Lung (tissue), 12 donors: ENCODE data around the gene ELAPOR1. TPM values are rescaled to one million over a fixed set of nuclear protein-coding genes. Genes with fewer than 3 reads are reported as not detected.

ENCODE experiments used
- ATAC-seq: fragments of 200-7000 bp; cut with Tn5 transposase; one replicate; pipeline ENCODE4 v1.9.1; 2020; ENCODE audit warnings: moderate number of reproducible peaks; ENCODE audit not compliant: insufficient read depth, low FRiP score
- DNase-seq, 3 donors: peaks; one replicate each; pipeline ENCODE4 v3.0.0-alpha.2; 2013 to 2017
- H3K27ac ChIP-seq, 2 donors: one replicate each; pipeline ENCODE4 v1.5.1; 2013; ENCODE audit warnings: mild to moderate bottlenecking in 2 of 2, moderate library complexity in 2 of 2, control low read depth in 1 of 2, inconsistent platforms in 1 of 2, low read depth in 1 of 2, low read length in 1 of 2
- H3K27me3 ChIP-seq, 3 donors: one replicate each; pipeline ENCODE4 v1.5.1; 2013; ENCODE audit warnings: low read length in 2 of 3; ENCODE audit not compliant: control insufficient read depth in 3 of 3, insufficient read depth in 3 of 3
- H3K36me3 ChIP-seq, 4 donors: one replicate each; pipeline ENCODE4 v1.5.1; 2013; ENCODE audit warnings: low read length in 4 of 4, mild to moderate bottlenecking in 1 of 4, moderate library complexity in 1 of 4; ENCODE audit not compliant: control insufficient read depth in 4 of 4, insufficient read depth in 4 of 4
- H3K4me1 ChIP-seq, 5 donors: one replicate each; pipeline ENCODE4 v1.5.1; 2013; ENCODE audit warnings: low read length in 5 of 5, mild to moderate bottlenecking in 2 of 5, moderate library complexity in 1 of 5; ENCODE audit not compliant: control insufficient read depth in 5 of 5, insufficient read depth in 5 of 5
- H3K4me3 ChIP-seq: one replicate; pipeline ENCODE4 v1.5.1; 2013; ENCODE audit warnings: mild to moderate bottlenecking, control low read depth, moderate library complexity
- H3K9ac ChIP-seq, 2 donors: one replicate each; pipeline ENCODE4 v1.5.1; 2013; ENCODE audit warnings: low read length in 2 of 2, control low read depth in 1 of 2; ENCODE audit not compliant: insufficient read depth in 1 of 2
- H3K9me3 ChIP-seq, 4 donors: one replicate each; pipeline ENCODE4 v1.5.1; 2013; ENCODE audit warnings: low read length in 3 of 4, mild to moderate bottlenecking in 1 of 4, moderate library complexity in 1 of 4; ENCODE audit not compliant: control insufficient read depth in 4 of 4, insufficient read depth in 3 of 4
- WGBS, 2 donors: extraction: QIAGEN DNeasy Blood & Tissue Kit; methylation state at CpG; one replicate each; pipeline ENCODE4 v1.1.7; 2013; 5-methylcytosine and 5-hydroxymethylcytosine counted together
- polyA plus RNA-seq, 2 donors: library from polyadenylated mRNA; stranded (reverse); fragments of 200-250 nt; gene quantifications; one replicate each; pipeline ENCODE4 v1.2.1, GENCODE V29; 2013
- total RNA-seq, 2 donors: library from RNA; depleted of rRNA in 1 of 2; stranded (reverse); fragments of >200 nt in 1 of 2; gene quantifications; one replicate each; pipeline ENCODE4 v1.2.1, GENCODE V29; 2014 to 2021
- TF ChIP-seq, protein P1 (sequence below): IDR thresholded peaks from 2 replicates; pipeline ENCODE4 v1.5.1; 2012; ENCODE audit warnings: mild to moderate bottlenecking; ENCODE audit errors: control extremely low read depth, extremely low read depth
- donor health status: control.
- donor health status: control.
- donor health status: Bipolar disorder and iron deficiency.
- donor health status: healthy.
- donor health status: DM: yes; HTN: yes; CAD: no.

The ELAPOR1 gene
- total and polyA plus RNA-seq, 4 donors = 3.3 to 25.0 (median 8.0) TPM

DNA sequence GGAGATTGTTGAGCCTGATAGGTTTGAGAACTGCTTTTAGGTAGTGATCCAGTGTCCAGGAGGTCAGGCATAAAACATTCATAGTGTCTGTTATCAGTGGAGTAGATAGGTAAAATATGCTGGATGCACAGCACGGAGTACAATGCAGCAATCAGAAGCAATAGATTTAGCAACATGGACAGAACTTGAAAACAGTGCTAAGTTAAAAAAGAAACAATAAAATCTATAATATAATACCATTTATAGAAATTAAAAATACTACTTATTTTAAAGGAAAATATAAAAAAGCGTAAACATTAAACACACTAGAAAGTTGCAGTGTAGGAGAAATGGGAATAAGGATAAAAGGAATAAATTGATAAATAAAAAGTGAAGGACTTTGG is 34.7 kb upstream of the ELAPOR1 start:
- Histone ChIP-seq H3K9ac (no peak overlapping the region), H3K9me3 (no peaks in the 10 kb centered on the region), H3K4me3 (no peak overlapping the region), H3K36me3 (no peaks in the 10 kb centered on the region), H3K27ac (no peak overlapping the region), H3K4me1 (peaks cover 0 to 9% (median 0%) of the 10 kb centered on the region in 5 donors), H3K27me3 (peaks cover 0 to 2% (median 0%) of the 10 kb centered on the region in 3 donors)
- TF ChIP-seq, protein P1, sequence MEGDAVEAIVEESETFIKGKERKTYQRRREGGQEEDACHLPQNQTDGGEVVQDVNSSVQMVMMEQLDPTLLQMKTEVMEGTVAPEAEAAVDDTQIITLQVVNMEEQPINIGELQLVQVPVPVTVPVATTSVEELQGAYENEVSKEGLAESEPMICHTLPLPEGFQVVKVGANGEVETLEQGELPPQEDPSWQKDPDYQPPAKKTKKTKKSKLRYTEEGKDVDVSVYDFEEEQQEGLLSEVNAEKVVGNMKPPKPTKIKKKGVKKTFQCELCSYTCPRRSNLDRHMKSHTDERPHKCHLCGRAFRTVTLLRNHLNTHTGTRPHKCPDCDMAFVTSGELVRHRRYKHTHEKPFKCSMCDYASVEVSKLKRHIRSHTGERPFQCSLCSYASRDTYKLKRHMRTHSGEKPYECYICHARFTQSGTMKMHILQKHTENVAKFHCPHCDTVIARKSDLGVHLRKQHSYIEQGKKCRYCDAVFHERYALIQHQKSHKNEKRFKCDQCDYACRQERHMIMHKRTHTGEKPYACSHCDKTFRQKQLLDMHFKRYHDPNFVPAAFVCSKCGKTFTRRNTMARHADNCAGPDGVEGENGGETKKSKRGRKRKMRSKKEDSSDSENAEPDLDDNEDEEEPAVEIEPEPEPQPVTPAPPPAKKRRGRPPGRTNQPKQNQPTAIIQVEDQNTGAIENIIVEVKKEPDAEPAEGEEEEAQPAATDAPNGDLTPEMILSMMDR = no peak
- WGBS, 2 donors = 94 to 99% methylated on average over 2 of the region's 2 CpGs
- no peak for ATAC-seq
- DNase-seq = no peak

DNA sequence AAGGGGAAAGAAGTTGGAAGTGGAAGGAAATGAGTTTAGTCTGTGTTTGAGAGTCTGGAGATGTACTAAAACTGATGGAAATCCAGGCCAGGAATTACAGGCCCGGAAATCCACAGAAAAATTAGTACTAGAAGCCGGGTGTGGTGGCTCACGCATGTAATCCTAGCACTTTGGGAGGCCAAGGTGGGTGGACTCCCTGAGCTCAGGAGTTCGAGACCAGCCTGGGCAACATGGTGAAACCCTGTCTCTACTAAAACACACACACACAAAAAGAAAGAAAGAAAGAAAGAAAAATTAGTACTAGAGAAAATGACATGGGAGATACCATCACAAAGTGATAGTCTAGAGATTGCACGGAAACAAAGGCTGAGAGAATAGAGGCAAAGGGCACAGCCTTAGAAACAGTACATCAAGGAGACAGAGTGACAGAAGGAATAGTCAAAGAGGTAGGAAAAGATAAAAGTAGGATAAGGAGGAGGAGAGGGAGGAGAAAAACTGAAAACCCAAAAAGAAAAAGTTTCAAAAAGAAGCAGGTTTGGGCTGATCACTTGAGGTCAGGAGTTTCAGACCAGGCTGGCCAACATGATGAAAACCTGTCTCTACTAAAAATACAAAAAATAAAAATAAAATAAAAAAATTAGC is 33.4 kb upstream of the ELAPOR1 start:
- Histone ChIP-seq H3K27me3 (peaks cover 0 to 2% (median 0%) of the 10 kb centered on the region in 3 donors), H3K27ac (peak overlapping the region in 1 of 2 donors; percentile 68), H3K9me3 (no peaks in the 10 kb centered on the region), H3K36me3 (no peaks in the 10 kb centered on the region), H3K4me3 (no peak overlapping the region), H3K4me1 (no peaks in the 10 kb centered on the region), H3K9ac (no peak overlapping the region)
- DNase-seq (no peak), ATAC-seq (no peak)
- WGBS, 2 donors = 72 to 84% methylated on average over 5 of the region's 5 CpGs
- TF ChIP-seq, protein P1 = no peak

DNA sequence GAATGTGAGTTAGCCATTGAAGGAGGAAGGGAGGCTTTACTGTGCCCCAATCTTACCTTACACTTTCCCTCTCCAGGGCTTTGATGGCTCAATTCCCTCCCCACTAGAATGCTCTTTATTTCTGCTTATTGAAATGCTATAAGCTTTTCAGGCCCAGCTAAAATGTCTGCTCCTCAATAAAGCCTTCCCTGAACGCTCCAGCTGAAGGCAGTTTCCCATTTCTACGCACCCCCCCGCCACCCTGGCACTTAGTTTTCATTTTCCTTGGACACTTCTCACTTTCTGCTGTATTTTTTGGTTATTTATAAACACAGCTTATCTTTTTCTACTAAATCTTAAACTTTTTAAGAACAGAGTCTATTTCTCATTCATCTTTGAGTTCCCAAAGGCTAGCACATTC is 30.4 kb upstream of the ELAPOR1 start:
- H3K4me1 ChIP-seq = no peaks in the 10 kb centered on the region
- DNase-seq (no peak), ATAC-seq (no peak)
- TF ChIP-seq, protein P1 = no peak
- H3K27ac ChIP-seq = no peak overlapping the region
- no peak overlapping the region for H3K4me3 ChIP-seq
- no peaks in the 10 kb centered on the region for H3K36me3 ChIP-seq
- H3K27me3 ChIP-seq = no peaks in the 10 kb centered on the region
- no peak overlapping the region for H3K9ac ChIP-seq
- no peaks in the 10 kb centered on the region for H3K9me3 ChIP-seq
- 89 to 91% methylated on average over 3 of the region's 3 CpGs for WGBS, 2 donors

DNA sequence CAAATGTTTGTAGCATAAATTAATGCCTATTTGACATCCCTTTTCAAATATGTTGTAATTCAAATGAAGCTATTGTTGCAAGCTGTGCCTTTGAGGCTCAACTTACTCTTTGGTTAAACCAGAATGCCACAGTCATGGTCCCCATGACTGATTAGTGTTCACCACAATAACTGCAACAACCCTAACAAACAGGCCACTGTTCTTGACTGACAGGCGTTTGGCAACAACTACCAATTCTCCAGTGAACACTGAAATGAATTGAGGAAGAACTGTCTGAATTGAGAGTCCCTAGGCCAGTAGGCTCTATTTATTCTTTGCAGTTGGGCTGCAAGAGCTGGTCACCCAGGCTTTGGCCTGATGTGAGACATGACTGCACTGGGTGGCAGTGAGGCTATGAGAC is 30.0 kb upstream of the ELAPOR1 start:
- WGBS, 2 donors = 57 to 59% methylated on average over 1 of the region's 1 CpG
- TF ChIP-seq, protein P1 = no peak
- DNase-seq (no peak), ATAC-seq (no peak)
- H3K9me3 ChIP-seq = no peaks in the 10 kb centered on the region
- no peak overlapping the region for H3K27ac ChIP-seq
- no peaks in the 10 kb centered on the region for H3K27me3 ChIP-seq
- H3K4me3 ChIP-seq = no peak overlapping the region
- no peaks in the 10 kb centered on the region for H3K4me1 ChIP-seq
- H3K9ac ChIP-seq = no peak overlapping the region
- H3K36me3 ChIP-seq = no peaks in the 10 kb centered on the region
